GM21529 (cell line): Measurements from ENCODE around the gene NXN.
"Not testable (repeated sequence)": the region's sequence is repeated elsewhere in the genome, so short reads cannot be mapped to it uniquely, and the experiment has no call there.

Source experiments
- ATAC-seq: cut with Tn5 transposase; IDR thresholded peaks from one replicate; pipeline ENCODE4 v1.9.1; 2021; ENCODE audit not compliant: unreplicated experiment

The NXN gene

GRCh38 chr17:980406-981291, 1.1 kb upstream of the NXN start:
- ATAC-seq: no peak

GRCh38 chr17:979212-979538, 401 bp downstream of the NXN start:
- no peak for ATAC-seq

DNA sequence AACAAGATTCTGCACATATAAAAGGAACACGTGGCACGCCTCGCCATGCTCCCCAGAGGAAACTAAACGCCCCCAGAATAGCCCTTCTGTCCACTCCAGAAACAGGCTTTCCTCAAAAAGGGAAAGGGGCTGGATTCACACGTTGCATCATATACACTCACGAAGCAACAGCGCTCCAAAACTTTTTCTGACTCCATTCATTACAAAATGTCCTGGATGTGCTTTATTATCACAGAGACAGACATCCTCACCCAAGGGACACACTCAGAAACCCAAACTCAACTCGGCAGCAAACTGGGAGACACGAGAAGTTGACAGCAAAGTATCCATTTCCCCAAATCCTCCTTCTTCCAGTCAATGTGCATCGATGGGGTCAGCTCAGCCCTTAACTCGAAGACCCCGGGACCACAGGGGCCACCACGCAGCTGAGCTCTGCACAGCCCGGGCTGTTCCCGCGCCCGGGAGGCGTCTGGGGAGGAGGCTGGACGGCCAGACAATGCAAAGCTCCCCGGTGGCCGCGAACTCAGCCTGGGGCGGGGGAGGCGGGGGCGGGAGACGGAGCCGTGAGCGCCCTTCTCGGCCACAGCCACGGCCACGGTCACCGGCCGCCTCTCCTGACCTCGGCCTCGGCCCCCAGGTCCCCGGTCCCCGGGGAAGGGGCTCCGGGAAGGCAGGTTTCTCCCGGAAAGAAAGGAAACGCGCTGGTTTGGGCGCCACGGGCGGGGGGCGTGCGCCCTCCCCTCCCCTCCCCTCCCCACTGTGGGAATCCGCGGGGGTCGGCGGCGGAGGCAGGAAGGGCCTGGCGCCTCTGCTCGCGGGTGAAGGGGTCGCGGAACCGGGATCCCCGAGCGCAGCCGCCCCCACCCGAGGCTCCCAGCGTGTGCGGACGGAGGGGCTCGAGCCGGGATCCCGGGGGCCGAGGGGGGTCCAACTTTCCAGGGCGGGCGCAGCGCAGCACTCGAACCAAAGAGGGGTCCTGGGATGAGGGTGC, 1.2 kb downstream of the NXN start:
- no peak for ATAC-seq

GRCh38 chr17:977166-977565, 2.4 kb downstream of the NXN start:
- no peak for ATAC-seq

DNA sequence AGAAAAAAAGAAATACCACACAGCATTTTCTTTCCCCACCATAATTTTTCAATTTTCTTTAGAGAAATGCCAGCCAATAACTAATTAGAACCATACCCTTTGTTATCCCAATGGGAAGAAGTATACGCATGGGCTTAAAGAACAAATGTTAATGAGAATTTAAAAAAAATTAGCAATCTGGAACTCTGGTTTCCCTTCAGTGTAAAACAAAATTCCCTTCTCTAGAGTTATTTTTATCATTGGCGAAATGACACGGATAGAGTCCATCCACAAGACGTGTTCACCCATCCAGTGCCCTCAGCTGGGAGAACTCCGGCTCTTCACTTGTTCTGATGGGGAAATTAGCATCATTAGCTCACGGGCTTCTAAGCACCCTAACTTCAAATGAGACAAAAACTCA, 3.3 kb downstream of the NXN start:
- ATAC-seq: no peak

- ATAC-seq: no peak
These were observed 4.1 kb downstream of the NXN start for GRCh38 chr17:975371-975915.

DNA sequence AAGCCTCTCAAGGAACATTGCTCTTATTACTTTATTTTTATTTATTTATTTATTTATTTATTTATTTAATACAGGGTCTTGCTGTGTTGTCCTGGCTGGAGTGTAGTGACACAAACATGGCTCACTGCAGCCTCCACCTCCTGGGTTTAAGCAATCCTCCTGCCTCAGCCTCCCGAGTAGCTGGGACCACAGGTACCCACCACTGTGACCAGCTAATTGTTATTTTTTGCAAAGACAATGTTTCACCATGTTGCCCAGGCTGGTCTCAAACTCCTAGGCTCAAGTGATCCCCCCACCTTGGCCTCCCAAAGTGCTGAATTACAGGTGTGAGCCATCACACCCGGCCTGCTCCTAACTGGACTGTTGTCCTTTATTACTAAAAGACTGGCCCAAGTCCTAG, 4.8 kb downstream of the NXN start:
- not testable (repeated sequence) for ATAC-seq

DNA sequence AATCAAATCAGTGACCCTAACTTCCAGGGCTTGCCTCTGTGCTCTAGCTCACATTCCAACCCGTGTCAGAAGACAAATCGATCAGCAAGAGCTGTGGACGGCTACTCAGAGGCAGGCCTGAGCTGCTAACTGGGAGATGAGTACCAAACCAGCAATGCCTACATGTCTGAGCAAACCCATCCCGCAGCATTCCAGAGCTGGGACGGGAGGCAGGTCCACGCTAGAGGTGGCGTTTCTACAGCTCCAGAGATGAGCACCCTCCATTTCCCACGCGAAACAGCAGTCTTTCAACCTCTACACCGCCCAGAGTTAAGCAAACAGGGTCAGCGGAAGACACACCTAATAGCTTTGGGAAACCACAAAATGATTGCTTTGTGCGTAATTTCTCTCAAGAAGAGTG, 6.5 kb downstream of the NXN start:
- ATAC-seq: no peak

- not testable (repeated sequence) for ATAC-seq
These were observed 7.7 kb downstream of the NXN start for GRCh38 chr17:971861-972260.

DNA sequence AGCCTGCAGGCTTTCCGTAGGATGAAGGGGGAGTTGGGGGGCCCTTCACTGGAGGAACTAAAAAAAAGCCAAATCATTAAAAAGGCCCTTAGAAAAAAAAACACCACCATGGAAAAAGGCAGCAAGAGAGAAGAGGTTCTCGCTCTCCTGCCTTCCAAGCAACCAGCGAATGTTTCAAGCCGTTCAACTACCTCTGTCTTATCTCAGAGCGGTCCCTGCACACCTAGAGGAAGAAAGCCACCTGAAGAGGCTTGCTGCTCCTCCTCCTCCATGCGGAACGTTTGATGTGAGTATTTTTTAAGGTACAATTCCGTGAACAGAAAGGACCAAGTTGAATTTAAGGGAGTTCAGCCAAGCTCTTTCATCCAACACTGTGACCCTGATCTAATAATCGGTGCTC, 9.2 kb downstream of the NXN start:
- ATAC-seq: no peak

DNA sequence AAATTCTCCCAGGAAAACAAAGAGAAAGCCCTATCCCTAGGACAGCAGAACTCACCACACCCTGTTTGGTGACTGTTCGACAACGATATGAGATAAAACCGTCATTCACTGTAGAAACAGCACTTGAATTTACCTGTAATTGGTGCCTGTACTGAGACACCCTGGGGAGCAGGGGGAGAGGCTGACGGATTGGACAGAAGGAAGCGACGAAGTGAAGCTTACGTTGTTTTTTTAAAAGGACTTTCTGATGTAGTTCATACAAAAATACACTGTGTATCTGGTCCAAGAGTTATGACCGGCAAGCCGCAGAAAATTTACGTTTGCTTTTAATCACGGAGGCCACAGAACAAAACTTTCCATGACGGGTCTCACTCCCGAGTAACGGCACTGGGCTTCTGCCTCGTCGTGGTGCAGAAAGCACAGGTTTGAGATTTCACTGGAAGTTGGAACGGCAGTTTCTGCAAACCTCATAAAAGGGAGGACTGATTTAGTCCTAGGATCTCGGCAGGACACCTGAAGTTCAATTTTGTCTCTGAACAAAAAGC, 9.7 kb downstream of the NXN start:
- ATAC-seq: no peak

- no peak for ATAC-seq
These were observed 10.5 kb downstream of the NXN start for GRCh38 chr17:968812-969730.

- ATAC-seq: no peak
These were observed 12.5 kb downstream of the NXN start for GRCh38 chr17:967122-967521.

DNA sequence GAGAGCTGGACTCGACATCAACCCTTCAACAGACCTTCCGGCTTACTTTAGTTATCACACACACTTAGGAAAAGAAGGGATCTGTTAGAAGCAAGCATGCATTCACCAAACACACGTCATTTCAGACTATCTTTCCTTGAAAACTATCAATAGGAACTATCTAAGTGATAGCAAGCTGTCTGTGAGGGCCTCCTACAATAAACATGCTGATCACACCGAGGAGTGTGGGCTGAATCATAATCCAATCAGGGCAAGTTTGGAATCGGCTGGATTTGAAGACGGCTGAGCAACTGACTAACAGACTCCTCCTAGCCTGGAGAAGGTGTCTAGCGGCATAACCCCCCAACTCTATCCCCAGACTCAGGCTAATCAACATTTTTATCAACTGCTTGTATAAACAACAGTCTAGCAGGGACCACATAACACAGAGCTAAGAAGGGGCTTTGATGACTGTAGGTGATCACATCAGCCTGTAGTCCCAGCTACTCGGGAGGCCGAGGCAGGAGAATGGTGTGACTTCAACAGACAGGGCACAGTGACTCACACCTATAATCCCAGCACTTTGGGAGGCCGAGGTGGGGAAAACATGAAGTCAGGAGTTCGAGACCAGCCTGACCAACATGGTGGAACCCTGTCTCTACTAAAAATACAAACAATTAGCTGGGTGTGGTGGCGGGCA, 14.1 kb downstream of the NXN start:
- ATAC-seq: no peak

- no peak for ATAC-seq
These were observed 14.7 kb downstream of the NXN start for GRCh38 chr17:964876-965275.

DNA sequence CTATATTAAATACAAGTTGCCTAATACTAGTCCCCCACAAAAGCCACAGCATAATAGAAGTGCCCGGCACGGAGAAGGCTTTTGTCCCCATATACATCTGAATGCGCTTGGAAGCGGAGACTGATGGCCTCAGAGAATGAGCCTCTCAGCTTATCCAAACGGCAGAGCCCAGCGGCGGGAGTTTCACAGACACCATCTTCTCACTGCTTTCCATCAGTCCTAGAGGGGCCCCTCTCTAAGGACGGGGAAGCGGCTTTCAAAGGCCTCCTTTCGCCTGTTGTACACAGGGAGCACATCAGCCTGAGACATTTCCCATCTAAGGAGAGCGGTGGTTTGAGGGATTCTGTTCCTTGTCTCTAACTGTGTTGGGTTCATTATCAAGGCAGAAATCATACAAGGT, 16.9 kb downstream of the NXN start:
- ATAC-seq: no peak

DNA sequence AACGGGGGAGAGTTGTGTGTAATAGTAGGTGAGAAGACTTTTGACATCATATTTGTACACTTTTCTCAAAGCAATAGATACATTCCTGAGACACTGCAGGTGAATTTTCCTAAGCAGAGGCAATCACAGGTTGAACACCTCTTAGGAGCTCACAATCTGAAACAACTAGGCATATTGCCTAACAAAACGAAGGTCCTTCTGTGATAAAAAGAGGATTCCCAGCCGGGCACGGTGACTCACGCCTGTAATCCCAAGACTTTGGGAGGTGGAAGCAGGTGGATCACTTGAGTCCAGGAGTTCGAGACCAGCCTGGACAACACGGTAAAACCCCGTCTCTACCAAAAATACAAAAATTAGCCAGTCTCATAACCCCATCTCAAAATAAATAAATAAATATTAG, 17.4 kb downstream of the NXN start:
- no peak for ATAC-seq

DNA sequence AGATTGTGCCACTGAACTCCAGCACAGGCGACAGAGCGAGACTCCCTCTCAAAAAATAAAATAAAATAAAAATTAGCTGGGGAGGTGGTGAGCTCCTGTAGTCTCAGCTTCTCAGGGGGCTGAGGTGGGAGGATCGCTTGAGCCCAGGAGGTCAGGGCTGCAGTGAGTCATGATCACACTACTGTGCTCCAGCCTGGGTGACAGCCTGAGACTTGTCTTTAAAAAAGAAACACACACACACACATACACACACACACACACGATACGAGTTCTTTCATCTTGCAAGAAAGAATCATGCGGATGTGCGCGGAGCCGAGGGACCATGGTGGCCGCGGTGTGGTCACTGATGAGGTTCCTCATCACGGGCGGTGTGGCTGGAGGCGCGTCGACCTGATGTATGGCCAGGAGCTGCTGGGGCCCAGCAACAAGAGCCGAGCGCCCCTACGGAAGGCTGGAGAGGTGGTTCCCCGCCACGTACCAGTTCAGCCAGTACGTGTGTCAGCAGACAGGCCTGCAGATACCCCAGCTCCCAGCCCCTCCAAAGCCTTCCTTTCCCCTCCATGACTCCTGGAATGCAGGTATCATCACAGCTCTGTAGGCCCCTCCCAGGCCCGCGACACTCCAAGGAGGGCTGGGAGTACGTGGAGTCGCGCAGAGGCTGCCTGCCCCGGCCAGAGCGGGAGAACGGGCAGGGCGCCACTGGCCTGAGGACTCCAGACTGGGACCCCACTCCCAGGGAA, 20.7 kb downstream of the NXN start:
- no peak for ATAC-seq

DNA sequence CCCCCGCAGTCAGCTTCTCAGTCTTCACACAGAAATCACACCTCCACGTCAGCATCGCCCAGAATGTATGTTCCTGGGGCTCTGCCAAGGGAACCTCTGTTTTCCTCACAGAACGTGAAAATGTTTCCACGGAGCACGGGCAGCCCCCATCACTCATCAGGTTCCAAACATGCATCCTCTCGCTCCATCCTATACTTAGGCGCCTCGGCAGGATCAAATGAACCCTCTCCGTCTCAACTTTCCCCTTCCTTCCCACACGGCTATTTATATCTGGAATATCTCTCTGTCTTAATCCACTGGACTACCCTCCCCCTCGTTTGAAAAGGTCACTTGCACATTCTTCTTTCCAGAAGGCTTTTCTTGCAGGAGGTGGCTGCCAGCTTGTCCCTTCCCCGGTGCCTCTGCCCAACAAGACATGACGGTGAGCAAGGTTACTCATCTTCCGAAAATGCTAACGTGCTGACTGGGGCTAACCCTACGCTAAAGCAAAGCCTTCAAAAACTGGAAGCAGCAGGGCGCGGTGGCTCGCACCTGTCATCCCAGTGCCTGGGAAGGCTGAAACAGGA, 21.6 kb downstream of the NXN start:
- no peak for ATAC-seq
